ENCODE measurements around the gene FAM180B. TPM values are rescaled to one million over a fixed set of nuclear protein-coding genes. Genes with fewer than 3 reads are reported as not detected.

Gene FAM180B
- total RNA-seq, 1 donor from 2014 or later, result not detected

GRCh38 chr11:47566149-47566698, 20.3 kb upstream of the FAM180B start:
- DNase-seq (ENCODE audit: extremely low read depth, low read depth, low spot score), result no peak

DNA sequence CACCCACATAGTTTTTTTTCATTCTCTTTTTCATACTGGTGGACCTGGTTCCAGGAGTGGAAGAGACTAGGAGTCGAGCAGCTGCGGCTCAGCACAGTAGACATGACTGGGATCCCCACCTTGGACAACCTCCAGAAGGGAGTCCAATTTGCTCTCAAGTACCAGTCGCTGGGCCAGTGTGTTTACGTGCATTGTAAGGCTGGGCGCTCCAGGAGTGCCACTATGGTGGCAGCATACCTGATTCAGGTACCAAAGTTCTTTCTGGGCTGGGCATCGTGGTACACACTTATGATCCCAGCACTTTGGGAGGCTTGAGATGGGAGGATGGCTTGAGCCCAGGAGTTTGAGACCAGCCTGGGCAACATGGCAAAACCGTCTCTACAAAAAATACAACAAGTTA, 16.8 kb upstream of the FAM180B start:
- DNase-seq (ENCODE audit: extremely low read depth, low read depth, low spot score), result no peak

- DNase-seq (ENCODE audit: extremely low read depth, low read depth, low spot score), result no peak
These were observed 15.7 kb upstream of the FAM180B start for GRCh38 chr11:47570651-47571356.

GRCh38 chr11:47571357-47571729, 15.1 kb upstream of the FAM180B start:
- no peak for DNase-seq (ENCODE audit: extremely low read depth, low read depth, low spot score)

- no peak for DNase-seq (ENCODE audit: extremely low read depth, low read depth, low spot score)
These were observed 14.6 kb upstream of the FAM180B start for GRCh38 chr11:47571895-47572294.

- DNase-seq (ENCODE audit: extremely low read depth, low read depth, low spot score), result no peak
These were observed 13.7 kb upstream of the FAM180B start for GRCh38 chr11:47572715-47573255.

DNA sequence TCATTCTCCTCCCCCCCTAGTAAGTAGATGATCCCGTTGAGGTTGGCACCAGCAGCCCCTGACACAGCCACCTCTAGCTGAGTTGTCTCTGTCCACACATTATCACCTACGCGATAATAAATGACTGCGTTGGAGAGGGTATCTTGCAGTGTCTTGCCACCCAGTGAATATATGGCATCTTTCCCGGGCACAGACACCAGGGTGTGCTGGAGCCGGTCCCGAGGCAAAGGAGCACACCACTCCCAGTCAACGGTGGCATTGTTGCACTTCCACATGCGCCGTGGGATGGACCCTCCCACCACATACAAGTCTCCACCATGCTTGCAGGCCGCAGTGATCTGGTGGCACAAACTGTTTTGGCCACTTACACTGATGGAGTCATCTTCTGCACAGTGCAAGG, 13.2 kb upstream of the FAM180B start:
- no peak for DNase-seq (ENCODE audit: extremely low read depth, low read depth, low spot score)

GRCh38 chr11:47577460-47578041, 8.9 kb upstream of the FAM180B start:
- no peak for DNase-seq (ENCODE audit: extremely low read depth, low read depth, low spot score)

- DNase-seq (ENCODE audit: extremely low read depth, low read depth, low spot score), result peak; percentile 41
These were observed 7.7 kb upstream of the FAM180B start, which contains the start of the genes KBTBD4 and NDUFS3 for GRCh38 chr11:47578524-47579494. Gene KBTBD4 (minus strand): TSS chr11:47578970. CDS start chr11:47578951, 19 bp downstream. Gene NDUFS3 (plus strand): TSS chr11:47579074. CDS start chr11:47579092, 18 bp downstream.

- DNase-seq (ENCODE audit: extremely low read depth, low read depth, low spot score), result no peak
These were observed 2.6 kb upstream of the FAM180B start for GRCh38 chr11:47583844-47584243.

- no peak for DNase-seq (ENCODE audit: extremely low read depth, low read depth, low spot score)
These were observed 700 bp downstream of the FAM180B start for GRCh38 chr11:47587039-47587716.

- no peak for DNase-seq (ENCODE audit: extremely low read depth, low read depth, low spot score)
These were observed 1.3 kb downstream of the FAM180B start for GRCh38 chr11:47587723-47588326.

DNA sequence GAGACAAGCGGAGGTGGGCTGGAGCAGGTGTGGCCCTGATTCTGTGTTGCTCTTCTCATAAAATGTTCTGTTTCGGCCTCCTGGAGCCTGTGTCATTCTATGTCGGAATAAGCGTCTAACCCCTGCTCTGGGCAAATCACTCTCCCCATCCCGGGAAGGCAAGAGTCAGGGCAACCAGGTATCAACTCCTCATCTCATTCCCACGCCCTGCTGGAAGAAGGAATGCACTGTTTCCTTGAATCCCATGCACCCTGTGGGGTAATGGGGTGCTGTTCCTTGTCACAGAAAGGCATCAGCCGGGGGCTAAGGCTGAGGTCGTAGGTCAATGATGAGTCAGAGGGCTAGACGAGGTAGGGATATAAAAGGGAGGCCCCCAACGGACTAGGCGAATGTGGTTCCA, 2.6 kb downstream of the FAM180B start:
- no peak for DNase-seq (ENCODE audit: extremely low read depth, low read depth, low spot score)

- no peak for DNase-seq (ENCODE audit: extremely low read depth, low read depth, low spot score)
These were observed 3.1 kb downstream of the FAM180B start for GRCh38 chr11:47589584-47589976.

DNA sequence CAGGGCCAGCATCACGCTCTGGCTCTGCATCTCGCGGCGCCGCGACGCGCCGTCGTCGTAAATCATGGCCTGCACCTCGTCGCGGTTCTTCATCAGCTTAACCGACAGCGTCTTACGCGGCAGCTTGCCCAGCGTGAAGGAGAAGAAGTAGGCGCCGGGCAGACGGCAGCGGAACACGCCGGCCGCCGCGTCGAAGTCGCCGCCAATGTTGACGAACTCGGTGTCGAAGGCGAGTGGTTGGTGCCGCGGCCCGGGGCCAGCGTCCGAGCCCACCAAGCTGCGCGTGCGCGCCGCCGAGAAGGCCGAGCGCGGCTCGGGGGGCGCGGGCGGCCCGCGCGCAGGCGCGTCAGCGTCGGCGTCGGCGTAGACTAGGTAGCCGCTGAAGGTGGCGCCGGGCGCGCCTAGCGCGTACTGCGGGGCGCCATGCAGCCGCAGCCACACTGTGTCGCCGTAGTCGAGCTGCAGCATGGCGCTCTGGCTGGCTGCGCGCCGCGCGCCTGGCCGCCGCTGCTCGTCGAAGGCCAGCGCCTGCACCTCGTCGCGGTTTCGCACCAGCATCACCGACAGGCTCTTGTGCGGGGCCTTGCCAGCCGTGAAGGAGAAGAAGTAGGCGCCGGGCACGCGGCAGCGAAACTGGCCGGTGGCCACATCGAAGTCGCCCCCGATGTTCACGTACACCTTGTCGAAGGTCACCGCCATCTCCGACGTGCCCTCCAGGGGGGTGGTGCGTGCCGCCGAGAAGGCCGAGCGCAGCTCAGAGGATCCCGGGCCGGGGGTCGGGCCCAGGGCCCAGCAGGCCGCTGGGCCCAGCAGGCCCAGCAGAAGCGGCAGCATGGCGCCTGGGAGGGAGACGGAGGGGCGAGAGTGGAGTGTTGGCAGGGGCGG, 3.7 kb downstream of the FAM180B start:
- no peak for DNase-seq (ENCODE audit: extremely low read depth, low read depth, low spot score)

DNA sequence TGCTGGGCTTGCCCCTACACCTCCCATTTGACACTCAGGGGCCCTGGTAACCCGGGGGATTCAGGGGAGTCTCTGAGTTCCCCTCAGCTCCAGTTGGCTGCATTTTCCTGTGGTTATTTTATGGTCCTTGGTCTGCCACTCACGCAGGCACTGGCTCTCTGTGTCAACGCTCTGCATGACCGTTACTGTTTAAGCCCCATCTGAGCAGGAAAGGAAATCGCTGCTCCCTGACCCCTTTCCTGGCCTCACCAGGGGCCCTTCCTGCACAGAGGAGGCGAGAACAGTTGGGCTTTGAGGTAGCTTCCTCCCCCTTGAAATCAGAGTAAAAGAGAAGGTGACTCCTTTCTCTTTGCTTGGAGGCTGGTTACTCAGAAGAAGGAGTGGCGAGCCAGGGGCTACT, 5.3 kb downstream of the FAM180B start:
- DNase-seq (ENCODE audit: extremely low read depth, low read depth, low spot score), result peak; percentile 27

DNA sequence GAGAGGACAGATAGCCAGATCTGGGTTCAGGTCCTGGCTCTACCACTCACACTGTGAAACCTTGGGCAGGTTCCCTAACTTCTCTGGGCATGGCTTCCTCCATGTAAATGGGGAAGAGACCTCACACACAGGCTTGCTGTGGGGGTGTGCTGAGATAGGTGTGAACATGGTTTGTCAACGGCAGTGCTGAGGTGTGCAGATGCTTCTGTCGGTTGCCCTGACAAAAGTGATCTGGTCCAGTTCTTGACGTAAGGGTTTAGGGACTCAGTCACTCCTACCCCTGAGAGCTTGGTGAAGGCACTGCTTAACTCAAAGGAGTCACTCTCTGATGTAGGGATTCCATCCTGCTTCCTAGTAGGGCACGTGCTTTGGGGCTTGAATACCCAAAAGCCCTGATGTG, 5.8 kb downstream of the FAM180B start:
- DNase-seq (ENCODE audit: extremely low read depth, low read depth, low spot score), result no peak

- no peak for DNase-seq (ENCODE audit: extremely low read depth, low read depth, low spot score)
These were observed 6.5 kb downstream of the FAM180B start for GRCh38 chr11:47592970-47593369.

- no peak for DNase-seq (ENCODE audit: extremely low read depth, low read depth, low spot score)
These were observed 7.0 kb downstream of the FAM180B start for GRCh38 chr11:47593492-47593933.
